Amniotic stem cell (primary cell): ENCODE data around the gene CDCA8.
"Not testable (repeated sequence)": the region's sequence is repeated elsewhere in the genome, so short reads cannot be mapped to it uniquely, and the experiment has no call there.

ENCODE experiments used
- DNase-seq: peaks from one replicate; lab custom pipeline; 2025; lab: John Stamatoyannopoulos, UW

CDCA8 gene

GRCh38 chr1:37738619-37739018, 46.3 kb downstream of the CDCA8 start:
- not testable (repeated sequence) for DNase-seq

- DNase-seq = no peak
These were observed 46.9 kb downstream of the CDCA8 start for GRCh38 chr1:37739222-37739621.

- no peak for DNase-seq
These were observed 48.8 kb downstream of the CDCA8 start for GRCh38 chr1:37741130-37741529.

DNA sequence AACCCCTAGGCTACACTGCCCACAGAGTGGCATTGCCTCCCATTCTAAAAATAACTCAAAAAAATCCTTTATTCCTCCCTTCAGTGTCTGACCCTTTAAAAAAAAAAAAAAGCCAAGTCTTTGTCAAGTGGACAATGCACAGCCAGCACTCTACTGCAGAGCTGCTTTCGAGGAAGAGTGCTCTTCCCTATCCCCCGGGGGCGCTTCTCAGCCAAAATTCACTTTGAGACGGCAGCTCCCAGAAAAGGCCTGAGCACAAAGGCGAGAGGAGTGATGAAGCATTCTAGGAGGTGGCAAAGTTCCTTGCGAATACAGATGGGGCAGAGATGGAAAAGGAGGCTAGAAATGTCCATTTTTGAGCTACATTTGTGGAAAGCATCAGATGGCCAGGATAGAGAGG, 49.3 kb downstream of the CDCA8 start:
- DNase-seq = no peak

DNA sequence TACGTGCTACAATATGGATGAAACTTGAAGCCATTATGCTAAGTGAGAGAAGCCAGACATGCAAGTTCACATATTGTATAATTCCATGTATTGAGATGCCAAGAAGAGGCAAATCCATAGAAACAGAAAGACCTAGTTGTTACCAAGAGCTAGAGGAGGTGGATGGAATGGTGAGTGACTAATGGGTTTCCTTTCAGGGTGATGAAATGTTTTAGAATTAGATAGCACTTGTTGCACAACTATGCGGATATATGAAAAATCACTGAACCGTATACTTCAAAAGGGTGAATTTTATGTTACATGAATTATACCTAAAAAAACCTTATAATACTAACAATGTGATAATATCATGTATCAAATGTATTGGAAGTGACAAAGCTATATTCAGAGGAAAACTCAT, 54.5 kb downstream of the CDCA8 start:
- DNase-seq = no peak

GRCh38 chr1:37748565-37748964, 56.2 kb downstream of the CDCA8 start:
- no peak for DNase-seq

GRCh38 chr1:37752213-37752582, 59.9 kb downstream of the CDCA8 start:
- no peak for DNase-seq

- no peak for DNase-seq
These were observed 60.5 kb downstream of the CDCA8 start for GRCh38 chr1:37752583-37753471.

GRCh38 chr1:37753473-37754321, 61.4 kb downstream of the CDCA8 start:
- no peak for DNase-seq

GRCh38 chr1:37755290-37755689, 63.0 kb downstream of the CDCA8 start:
- DNase-seq = no peak

DNA sequence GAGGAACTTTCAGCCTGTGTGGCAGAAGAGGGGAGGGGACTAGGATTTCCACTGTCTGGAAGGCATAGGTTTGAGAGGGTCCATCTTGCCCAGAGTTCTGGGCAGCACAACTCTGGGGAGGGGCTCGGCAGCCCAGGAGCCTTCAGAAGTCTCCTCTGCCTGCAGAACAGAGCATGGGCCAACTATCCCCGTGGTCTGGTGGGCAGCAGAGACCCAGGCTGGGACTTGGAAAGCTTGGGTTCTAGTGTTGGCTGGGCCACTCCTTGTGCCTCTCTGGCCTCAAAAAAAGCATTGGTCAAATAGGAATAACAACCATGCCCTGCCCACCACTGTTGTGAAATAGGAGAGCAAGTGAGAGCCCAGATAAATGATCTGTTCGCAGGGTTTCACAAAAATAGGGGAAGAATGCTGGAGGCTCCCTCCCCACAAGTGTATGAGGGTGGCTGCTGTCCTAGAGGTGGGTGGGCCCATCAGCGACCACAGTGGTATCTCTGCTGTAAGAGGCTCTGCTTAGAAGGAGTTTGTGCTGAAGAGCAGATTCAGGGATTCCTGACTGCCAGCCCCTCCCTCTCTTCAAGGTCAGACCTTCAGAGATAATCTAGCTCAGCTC, 63.7 kb downstream of the CDCA8 start:
- DNase-seq = no peak
